A549 (cell line): Measurements from ENCODE around the gene SCGB1C1. TPM values are rescaled to one million over a fixed set of nuclear protein-coding genes. Genes with fewer than 3 reads are reported as not detected.

ENCODE experiments used
- ATAC-seq, 2 experiments: fragments of 200-7000 bp in 1 of 2; fragments of >200 bp in 1 of 2; cut with Nextera tagmentation in 1 of 2; cut with Tn5 transposase in 1 of 2; 3 replicates each; pipeline versions ENCODE4 v1.8.0 to v1.9.1; 2018 to 2020; ENCODE audit warnings: mild to moderate bottlenecking in 1 of 2, moderate library complexity in 1 of 2
- CTCF ChIA-PET: fragments of 300-600 bp; sonication (Branson Sonifier 250); formaldehyde crosslinking; extraction: SDS; loops from one replicate; lab custom pipeline; 2021; ENCODE audit warnings: antibody characterized with exemption, inconsistent platforms; lab: Yijun Ruan, JAX
- POLR2A ChIA-PET: fragments of 350-600 bp; formaldehyde crosslinking; extraction: SDS; loops from one replicate; lab custom pipeline; 2021; ENCODE audit warnings: antibody characterized with exemption, inconsistent platforms; lab: Yijun Ruan, JAX
- DNase-seq, 2 experiments: peaks; one replicate each; pipeline versions ENCODE4 v3.0.0 to v3.0.0-alpha.2; 2011 to 2016; ENCODE audit warnings: low read depth in 1 of 2, low spot score in 1 of 2
- FAIRE-seq: peaks from 2 replicates; lab custom pipeline; 2011; peaks lifted over from hg19 to GRCh38; lab: Jason Lieb, UNC
- H3K27ac ChIP-seq, 2 experiments: fragments of >200 bp; sonication (Bioruptor Twin); formaldehyde crosslinking; 3 replicates each; pipeline ENCODE4 v1.5.1; 2016 to 2017
- H3K4me1 ChIP-seq: fragments of >200 bp; sonication (Bioruptor Twin); formaldehyde crosslinking; 3 replicates; pipeline ENCODE4 v1.6.1; 2016
- H3K4me2 ChIP-seq: fragments of >200 bp; sonication (Bioruptor Twin); formaldehyde crosslinking; 3 replicates; pipeline ENCODE4 v1.6.1; 2016
- H3K4me3 ChIP-seq: fragments of >200 bp; sonication (Bioruptor Twin); formaldehyde crosslinking; 3 replicates; pipeline ENCODE4 v1.5.1; 2016
- H3K9me3 ChIP-seq: fragments of >200 bp; sonication (Bioruptor Twin); formaldehyde crosslinking; 3 replicates; pipeline ENCODE4 v1.6.1; 2016
- BCL3 ChIP-seq: fragments of >200 bp; sonication (Bioruptor Twin); formaldehyde crosslinking; IDR thresholded peaks from 3 replicates; pipeline ENCODE4 v1.6.1; 2016
- BHLHE40 ChIP-seq: IDR thresholded peaks from 2 replicates; pipeline ENCODE4 v1.6.1; 2012; ENCODE audit warnings: low read depth, low read length, inconsistent platforms
- CBX8 ChIP-seq: fragments of 200-600 bp; sonication (generic); IDR thresholded peaks from 2 replicates; pipeline ENCODE4 v1.6.1; 2016
- CHD2 ChIP-seq: fragments of 150-350 bp; IDR thresholded peaks from 2 replicates; pipeline ENCODE4 v1.6.1; 2014; ENCODE audit warnings: low read length; ENCODE audit not compliant: partially characterized antibody
- CTCF ChIP-seq: fragments of >200 bp; sonication (Bioruptor Twin); formaldehyde crosslinking; IDR thresholded peaks from 3 replicates; pipeline ENCODE4 v1.5.1; 2016
- EHF ChIP-seq: fragments of 250-450 bp; sonication (Bioruptor Pico); IDR thresholded peaks from 2 replicates; pipeline ENCODE4 v1.5.0; 2020; ENCODE audit warnings: mild to moderate bottlenecking
- EHMT2 ChIP-seq: fragments of 200-600 bp; sonication (generic); IDR thresholded peaks from 2 replicates; pipeline ENCODE4 v1.6.1; 2016; ENCODE audit warnings: antibody characterized with exemption, low read depth, mild to moderate bottlenecking, moderate library complexity
- ELK1 ChIP-seq: fragments of 150-350 bp; IDR thresholded peaks from 2 replicates; pipeline ENCODE4 v1.6.1; 2014; ENCODE audit warnings: low read depth, mild to moderate bottlenecking, low read length
- ESRRA ChIP-seq: fragments of 150-350 bp; IDR thresholded peaks from 2 replicates; pipeline ENCODE4 v1.6.1; 2014; ENCODE audit warnings: mild to moderate bottlenecking, low read length, borderline replicate concordance
- FOSL2 ChIP-seq, 2 experiments: fragments of 450-650 bp in 1 of 2; fragments of >200 bp in 1 of 2; sonication (Bioruptor Twin) in 1 of 2; formaldehyde crosslinking; IDR thresholded peaks; 2 replicates each; pipeline versions ENCODE4 v1.5.0 to v1.6.1; 2016 to 2020; ENCODE audit warnings: mild to moderate bottlenecking in 1 of 2, moderate library complexity in 1 of 2
- FOXS1 ChIP-seq: fragments of 250-450 bp; sonication (Bioruptor Pico); IDR thresholded peaks from 2 replicates; pipeline ENCODE4 v1.5.0; 2020; ENCODE audit warnings: mild to moderate bottlenecking, moderate library complexity
- GATA3 ChIP-seq: IDR thresholded peaks from 2 replicates; pipeline ENCODE4 v1.6.1; 2012; ENCODE audit warnings: borderline replicate concordance
- HDAC2 ChIP-seq: fragments of 200-600 bp; sonication (generic); IDR thresholded peaks from 2 replicates; pipeline ENCODE4 v1.6.1; 2016
- HES2 ChIP-seq: fragments of >200 bp; sonication (Bioruptor Twin); formaldehyde crosslinking; IDR thresholded peaks from 2 replicates; pipeline ENCODE4 v1.6.1; 2016
- HOXA7 ChIP-seq: fragments of 250-450 bp; sonication (Bioruptor Pico); IDR thresholded peaks from 2 replicates; pipeline ENCODE4 v1.5.0; 2020; ENCODE audit warnings: mild to moderate bottlenecking, moderate library complexity
- JUN ChIP-seq, 2 experiments: fragments of >200 bp; sonication (Bioruptor Twin); formaldehyde crosslinking; IDR thresholded peaks; 2 replicates in 1 of 2; 3 replicates in 1 of 2; pipeline ENCODE4 v1.6.1; 2016 to 2017
- KDM5A ChIP-seq: fragments of 200-600 bp; sonication (generic); IDR thresholded peaks from 2 replicates; pipeline ENCODE4 v1.6.1; 2016; ENCODE audit warnings: antibody characterized with exemption, mild to moderate bottlenecking
- MYC ChIP-seq: IDR thresholded peaks from 2 replicates; pipeline ENCODE4 v1.6.1; 2012; ENCODE audit warnings: mild to moderate bottlenecking, inconsistent platforms, low read length, improper control_type of control experiment, borderline replicate concordance
- NR3C1 ChIP-seq: fragments of >200 bp; sonication (Bioruptor Twin); formaldehyde crosslinking; IDR thresholded peaks from 3 replicates; pipeline ENCODE4 v1.6.1; 2017
- PBX3 ChIP-seq: IDR thresholded peaks from 2 replicates; pipeline ENCODE4 v1.6.1; 2012
- PHF8 ChIP-seq: fragments of 200-600 bp; sonication (generic); IDR thresholded peaks from 2 replicates; pipeline ENCODE4 v1.6.1; 2016; ENCODE audit warnings: low read depth, mild to moderate bottlenecking, antibody characterized with exemption, moderate library complexity, borderline replicate concordance
- POLR2AphosphoS2 ChIP-seq: conservative IDR thresholded peaks from 2 replicates; pipeline ENCODE4 v1.6.1; 2012; ENCODE audit warnings: low read length, improper control_type of control experiment, inconsistent platforms
- RAD21 ChIP-seq, 2 experiments: fragments of >200 bp in 1 of 2; sonication (Bioruptor Twin) in 1 of 2; formaldehyde crosslinking in 1 of 2; IDR thresholded peaks in 1 of 2; conservative IDR thresholded peaks in 1 of 2; 2 replicates in 1 of 2; 3 replicates in 1 of 2; pipeline ENCODE4 v1.6.1; 2012 to 2018; ENCODE audit warnings: inconsistent platforms in 1 of 2
- RARB ChIP-seq: fragments of 250-450 bp; sonication (Bioruptor Pico); IDR thresholded peaks from 2 replicates; pipeline ENCODE4 v1.8.0; 2021; ENCODE audit warnings: mild to moderate bottlenecking, moderate library complexity
- RNF2 ChIP-seq: fragments of 200-600 bp; sonication (generic); IDR thresholded peaks from 2 replicates; pipeline ENCODE4 v1.6.1; 2016; ENCODE audit warnings: low read depth, mild to moderate bottlenecking, antibody characterized with exemption, moderate library complexity, borderline replicate concordance
- SMC3 ChIP-seq: fragments of >200 bp; sonication (Bioruptor Twin); formaldehyde crosslinking; IDR thresholded peaks from 3 replicates; pipeline ENCODE4 v1.6.1; 2018; ENCODE audit warnings: inconsistent platforms
- SREBF2 ChIP-seq: fragments of 450-650 bp; IDR thresholded peaks from 2 replicates; pipeline ENCODE4 v1.6.1; 2014; ENCODE audit warnings: mild to moderate bottlenecking, moderate library complexity
- TFCP2L1 ChIP-seq: fragments of 250-450 bp; sonication (Bioruptor Pico); IDR thresholded peaks from 2 replicates; pipeline ENCODE4 v1.5.0; 2021; ENCODE audit warnings: mild to moderate bottlenecking
- TP53 ChIP-seq: fragments of 250-450 bp; sonication (Bioruptor Pico); IDR thresholded peaks from 2 replicates; pipeline ENCODE4 v1.5.0; 2021; ENCODE audit warnings: mild to moderate bottlenecking, moderate library complexity
- USF2 ChIP-seq: fragments of 450-650 bp; IDR thresholded peaks from 2 replicates; pipeline ENCODE4 v1.6.1; 2014; ENCODE audit warnings: antibody characterized with exemption
- ZC3H11A ChIP-seq: fragments of 450-650 bp; IDR thresholded peaks from 2 replicates; pipeline ENCODE4 v1.6.1; 2014; ENCODE audit warnings: antibody characterized with exemption, mild to moderate bottlenecking
- ZFP36 ChIP-seq: fragments of 450-650 bp; IDR thresholded peaks from 2 replicates; pipeline ENCODE4 v1.6.1; 2014; ENCODE audit warnings: borderline replicate concordance; ENCODE audit not compliant: partially characterized antibody
- ZNF302 ChIP-seq: fragments of 250-450 bp; sonication (Bioruptor Pico); IDR thresholded peaks from 2 replicates; pipeline ENCODE4 v1.9.0; 2021; ENCODE audit warnings: inconsistent platforms, mild to moderate bottlenecking, moderate library complexity
- ZSCAN20 ChIP-seq: fragments of 250-450 bp; sonication (Bioruptor Pico); IDR thresholded peaks from 2 replicates; pipeline ENCODE4 v1.8.0; 2022; ENCODE audit warnings: mild to moderate bottlenecking, moderate library complexity
- WGBS: methylation state at CpG from one replicate; pipeline ENCODE4 v1.1.6; 2017; ENCODE audit errors: missing lambda C conversion rate; 5-methylcytosine and 5-hydroxymethylcytosine counted together
- polyA plus RNA-seq, 4 experiments: library from polyadenylated mRNA; depleted of rRNA in 3 of 4; stranded (reverse); fragments of >200 nt; fragmentation: RNase III in 1 of 4; extraction: RNeasy Plus Mini Kit Qiagen cat#74134 plus additional on column Dnase treatment in 1 of 4; gene quantifications; 2 replicates in 3 of 4; 3 replicates in 1 of 4; pipeline ENCODE4 v1.2.3, GENCODE V29; 2011 to 2017

SCGB1C1 gene
- polyA plus RNA-seq, 2 of the 4 experiments (the other 2 are of a cell fraction) = not detected

- WGBS = 6% methylated on average over 22 of the region's 62 CpGs
- ChIA-PET POLR2A (interaction anchor here (0.6 to 2.3 kb wide), 5 partner anchors 13 to 275 kb away, joined by 3 to 8 read pairs (median 4); partner anchors contain the start of genes BET1L and RIC8A), CTCF (interaction anchor here (0.6 to 2.0 kb wide), 6 partner anchors 14 to 211 kb away, joined by 3 to 17 read pairs (median 3); no protein-coding TSS in a partner anchor)
- FAIRE-seq (no peak), ATAC-seq (peak; percentile 93 to 97), DNase-seq (peak; percentile 77 to 93)
- Histone ChIP-seq H3K9me3 (no peaks in the 10 kb centered on the region), H3K4me1 (peaks cover 17% of the 10 kb centered on the region; the same call in 2 of the 3 replicates), H3K4me3 (peak within 1 kb of the TSS; percentile 91), H3K27ac (peak within 1 kb of the TSS; percentile 95 to 96), H3K4me2 (peak within 1 kb of the TSS; percentile 99)
- TF ChIP-seq CHD2 = no peak
- no peak for TF ChIP-seq GATA3
- no peak for TF ChIP-seq ESRRA
- TF ChIP-seq ZSCAN20 (CRISPR knock-in tag) = no peak
- no peak for TF ChIP-seq POLR2AphosphoS2
- TF ChIP-seq NR3C1 = no peak
- TF ChIP-seq CBX8 = no peak
- no peak for TF ChIP-seq USF2
- TF ChIP-seq TFCP2L1 (CRISPR knock-in tag) = no peak
- no peak for TF ChIP-seq HDAC2
- TF ChIP-seq BHLHE40 = no peak
- TF ChIP-seq RARB (CRISPR knock-in tag) = no peak
- no peak for TF ChIP-seq SMC3
- TF ChIP-seq FOXS1 (CRISPR knock-in tag) = no peak
- TF ChIP-seq MYC = no peak
- TF ChIP-seq TP53 (CRISPR knock-in tag) = no peak
- TF ChIP-seq BCL3 = peak; percentile 25; the same call in 1 of the 3 replicates
- TF ChIP-seq EHMT2 = no peak
- 0 out of 2 replicates have a peak, but pooled peaks have one; percentile 17 for TF ChIP-seq HOXA7 (CRISPR knock-in tag)
- TF ChIP-seq CTCF = no peak
- no peak for TF ChIP-seq ELK1
- TF ChIP-seq KDM5A = peak; percentile 72
- TF ChIP-seq PBX3 = no peak
- TF ChIP-seq EHF = no peak
- TF ChIP-seq PHF8 = peak; percentile 55
- no peak for TF ChIP-seq HES2
- no peak for TF ChIP-seq RAD21 (conservative IDR thresholded peaks at IDR 0.05 in 1 of 2, IDR thresholded peaks at IDR 0.05 in 1 of 2)
- no peak for TF ChIP-seq ZFP36
- no peak for TF ChIP-seq ZC3H11A
- peak; percentile 9 to 40; a peak in 3 of 5 replicates for TF ChIP-seq JUN (IDR thresholded peaks at IDR 0.05)
- TF ChIP-seq RNF2 = no peak
- TF ChIP-seq SREBF2 = no peak
- no peak for TF ChIP-seq ZNF302
- TF ChIP-seq FOSL2 (IDR thresholded peaks at IDR 0.05) = no peak
- no peak for TF ChIP-seq FOSL2 (CRISPR knock-in tag; IDR thresholded peaks at IDR 0.05)
Observed at GRCh38 chr11:236774-237767, 44.2 kb downstream of the SCGB1C1 start, which contains the start of gene PSMD13. Gene PSMD13, plus strand, starts transcription at chr11:236976. Its CDS starts 74 bp downstream, at chr11:237050.
